GM23338 (cell line): ENCODE measurements around the gene STX8. TPM values are rescaled to one million over a fixed set of nuclear protein-coding genes. Genes with fewer than 3 reads are reported as not detected.

Experiments used
- ATAC-seq: fragments of 200-7000 bp; cut with Tn5 transposase; 3 replicates; pipeline ENCODE4 v1.9.1; 2020
- DNase-seq: peaks from one replicate; pipeline ENCODE4 v3.0.0-alpha.2; 2015; ENCODE audit warnings: low spot score
- H2AFZ ChIP-seq: fragments of 200-600 bp; sonication (generic); 2 replicates; pipeline ENCODE4 v1.8.0; 2016; ENCODE audit warnings: antibody characterized with exemption, mild to moderate bottlenecking, moderate library complexity
- H3F3A ChIP-seq: fragments of 200-600 bp; sonication (generic); replicated peaks from 2 replicates; pipeline ENCODE4 v1.8.0; 2017; ENCODE audit warnings: antibody characterized with exemption, mixed run types, low read depth
- H3K27ac ChIP-seq: fragments of 200-600 bp; sonication (generic); 2 replicates; pipeline ENCODE4 v1.6.1; 2016; ENCODE audit warnings: low read depth
- H3K27me3 ChIP-seq: fragments of 200-600 bp; sonication (generic); 2 replicates; pipeline ENCODE4 v1.8.0; 2016; ENCODE audit warnings: mild to moderate bottlenecking, mixed run types, moderate library complexity; ENCODE audit not compliant: insufficient read depth
- H3K36me3 ChIP-seq: fragments of 200-600 bp; sonication (generic); 2 replicates; pipeline ENCODE4 v1.8.0; 2016; ENCODE audit warnings: mild to moderate bottlenecking; ENCODE audit not compliant: insufficient read depth
- H3K4me1 ChIP-seq: fragments of 200-600 bp; sonication (generic); 2 replicates; pipeline ENCODE4 v1.8.0; 2016; ENCODE audit warnings: mild to moderate bottlenecking, moderate library complexity; ENCODE audit not compliant: insufficient read depth
- H3K4me2 ChIP-seq: fragments of 200-600 bp; sonication (generic); 2 replicates; pipeline ENCODE4 v1.7.1; 2017; ENCODE audit warnings: mixed run types
- H3K4me3 ChIP-seq: fragments of 200-600 bp; sonication (generic); 2 replicates; pipeline ENCODE4 v1.6.1; 2016; ENCODE audit warnings: mixed run types
- H3K79me2 ChIP-seq: fragments of 200-600 bp; sonication (generic); replicated peaks from 2 replicates; pipeline ENCODE4 v1.8.0; 2017; ENCODE audit warnings: mild to moderate bottlenecking; ENCODE audit not compliant: insufficient read depth
- H3K9me2 ChIP-seq: fragments of 200-600 bp; sonication (generic); 2 replicates; pipeline ENCODE4 v1.8.0; 2017; ENCODE audit not compliant: insufficient read depth
- H4K20me1 ChIP-seq: fragments of 200-600 bp; sonication (generic); replicated peaks from 2 replicates; pipeline ENCODE4 v1.8.0; 2017; ENCODE audit warnings: mild to moderate bottlenecking; ENCODE audit not compliant: insufficient read depth
- H3K27ac Mint-ChIP-seq: 2 replicates; pipeline ENCODE4 v1.8.0; 2020; ENCODE audit warnings: inconsistent platforms, mild to moderate bottlenecking, moderate library complexity, mixed read lengths
- H3K27me3 Mint-ChIP-seq: 3 replicates; pipeline ENCODE4 v1.8.0; 2022; ENCODE audit warnings: low read depth, mild to moderate bottlenecking, moderate library complexity, mixed read lengths, inconsistent platforms; ENCODE audit not compliant: insufficient read depth, poor library complexity
- H3K36me3 Mint-ChIP-seq: 3 replicates; pipeline ENCODE4 v1.8.0; 2021; ENCODE audit warnings: low read depth, mild to moderate bottlenecking, inconsistent platforms, moderate library complexity, mixed read lengths
- H3K4me1 Mint-ChIP-seq: 3 replicates; pipeline ENCODE4 v1.8.0; 2020; ENCODE audit warnings: mild to moderate bottlenecking, inconsistent platforms, mixed read lengths
- H3K4me3 Mint-ChIP-seq: 3 replicates; pipeline ENCODE4 v1.8.0; 2021; ENCODE audit warnings: moderate library complexity, mild to moderate bottlenecking, inconsistent platforms, mixed read lengths
- H3K9me3 Mint-ChIP-seq: 3 replicates; pipeline ENCODE4 v1.8.0; 2020; ENCODE audit warnings: moderate library complexity, mild to moderate bottlenecking, inconsistent platforms, mixed read lengths
- CREB1 ChIP-seq: fragments of 250-450 bp; sonication (Bioruptor Pico); IDR thresholded peaks from 2 replicates; pipeline ENCODE4 v1.5.0; 2020; ENCODE audit warnings: low read depth, mild to moderate bottlenecking, moderate library complexity
- EZH2 ChIP-seq: fragments of 200-600 bp; sonication (generic); IDR thresholded peaks from one replicate; pipeline ENCODE4 v1.8.0; 2017; ENCODE audit warnings: antibody characterized with exemption, mild to moderate bottlenecking, low read depth; ENCODE audit not compliant: unreplicated experiment
- POLR2AphosphoS5 ChIP-seq: IDR thresholded peaks from 2 replicates; pipeline ENCODE4 v1.6.1; 2016; ENCODE audit warnings: antibody characterized with exemption, low read depth
- ZNF114 ChIP-seq: fragments of 250-450 bp; sonication (Bioruptor Pico); IDR thresholded peaks from 2 replicates; pipeline ENCODE4 v1.5.0; 2020; ENCODE audit warnings: mild to moderate bottlenecking, moderate library complexity
- ZNF331 ChIP-seq: fragments of 250-450 bp; sonication (Bioruptor Pico); IDR thresholded peaks from 2 replicates; pipeline ENCODE4 v1.5.0; 2020; ENCODE audit warnings: low read depth, mild to moderate bottlenecking, moderate library complexity
- polyA plus RNA-seq: library from polyadenylated mRNA; unstranded; fragments of >200 nt; fragmentation: Nextera tagmentation; extraction: Ambion mirVana; gene quantifications from 2 replicates; pipeline ENCODE4 v1.2.1, GENCODE V29; 2016
- total RNA-seq: library from RNA; depleted of rRNA; stranded (reverse); fragments of >200 nt; shearing (Covaris generic); gene quantifications from 2 replicates; pipeline ENCODE4 v1.2.3, GENCODE V29; 2014
- TF ChIP-seq, protein P1 (sequence below): fragments of 250-450 bp; sonication (Bioruptor Pico); IDR thresholded peaks from 2 replicates; pipeline ENCODE4 v1.5.0; 2020; ENCODE audit warnings: mild to moderate bottlenecking, moderate library complexity
- TF ChIP-seq, protein P2 (sequence below): IDR thresholded peaks from 2 replicates; pipeline ENCODE4 v1.6.1; 2016; ENCODE audit warnings: antibody characterized with exemption
- TF ChIP-seq, protein P3 (sequence below), 2 experiments: fragments of 200-600 bp in 1 of 2; sonication (generic) in 1 of 2; conservative IDR thresholded peaks; 2 replicates each; pipeline versions ENCODE4 v1.5.1 to v1.6.1; 2016 to 2017; ENCODE audit warnings: antibody characterized with exemption in 2 of 2, low read depth in 2 of 2, mild to moderate bottlenecking in 2 of 2, moderate library complexity in 1 of 2
- TF ChIP-seq, protein P4 (sequence below): IDR thresholded peaks from one replicate; pipeline ENCODE4 v1.6.1; 2018; ENCODE audit warnings: antibody characterized with exemption; ENCODE audit not compliant: unreplicated experiment

The STX8 gene
- total and polyA plus RNA-seq, 2 experiments from 2014 or later: 59.4 to 82.3 TPM

DNA sequence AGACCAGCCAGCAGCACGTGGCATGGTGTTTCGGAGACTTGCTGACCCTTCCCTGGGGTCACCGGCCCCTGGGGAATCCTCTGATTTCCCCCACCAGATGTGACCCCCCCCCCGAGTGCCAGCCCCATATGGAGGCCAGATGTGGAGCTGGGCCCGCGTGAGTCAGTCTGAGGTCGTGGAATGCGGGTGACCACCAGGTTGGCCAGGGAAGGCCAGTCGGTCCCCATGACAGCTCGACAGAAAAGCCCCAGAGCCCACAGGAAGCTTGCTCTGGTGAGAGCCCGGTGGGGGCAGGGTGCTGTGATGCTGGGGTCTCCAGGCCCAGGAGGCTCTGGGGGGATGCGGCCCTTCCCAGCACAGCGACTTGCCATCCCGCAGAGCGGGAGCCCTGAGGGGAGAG lies 345.3 kb downstream of the STX8 start (continued):
- TF ChIP-seq, protein P1, sequence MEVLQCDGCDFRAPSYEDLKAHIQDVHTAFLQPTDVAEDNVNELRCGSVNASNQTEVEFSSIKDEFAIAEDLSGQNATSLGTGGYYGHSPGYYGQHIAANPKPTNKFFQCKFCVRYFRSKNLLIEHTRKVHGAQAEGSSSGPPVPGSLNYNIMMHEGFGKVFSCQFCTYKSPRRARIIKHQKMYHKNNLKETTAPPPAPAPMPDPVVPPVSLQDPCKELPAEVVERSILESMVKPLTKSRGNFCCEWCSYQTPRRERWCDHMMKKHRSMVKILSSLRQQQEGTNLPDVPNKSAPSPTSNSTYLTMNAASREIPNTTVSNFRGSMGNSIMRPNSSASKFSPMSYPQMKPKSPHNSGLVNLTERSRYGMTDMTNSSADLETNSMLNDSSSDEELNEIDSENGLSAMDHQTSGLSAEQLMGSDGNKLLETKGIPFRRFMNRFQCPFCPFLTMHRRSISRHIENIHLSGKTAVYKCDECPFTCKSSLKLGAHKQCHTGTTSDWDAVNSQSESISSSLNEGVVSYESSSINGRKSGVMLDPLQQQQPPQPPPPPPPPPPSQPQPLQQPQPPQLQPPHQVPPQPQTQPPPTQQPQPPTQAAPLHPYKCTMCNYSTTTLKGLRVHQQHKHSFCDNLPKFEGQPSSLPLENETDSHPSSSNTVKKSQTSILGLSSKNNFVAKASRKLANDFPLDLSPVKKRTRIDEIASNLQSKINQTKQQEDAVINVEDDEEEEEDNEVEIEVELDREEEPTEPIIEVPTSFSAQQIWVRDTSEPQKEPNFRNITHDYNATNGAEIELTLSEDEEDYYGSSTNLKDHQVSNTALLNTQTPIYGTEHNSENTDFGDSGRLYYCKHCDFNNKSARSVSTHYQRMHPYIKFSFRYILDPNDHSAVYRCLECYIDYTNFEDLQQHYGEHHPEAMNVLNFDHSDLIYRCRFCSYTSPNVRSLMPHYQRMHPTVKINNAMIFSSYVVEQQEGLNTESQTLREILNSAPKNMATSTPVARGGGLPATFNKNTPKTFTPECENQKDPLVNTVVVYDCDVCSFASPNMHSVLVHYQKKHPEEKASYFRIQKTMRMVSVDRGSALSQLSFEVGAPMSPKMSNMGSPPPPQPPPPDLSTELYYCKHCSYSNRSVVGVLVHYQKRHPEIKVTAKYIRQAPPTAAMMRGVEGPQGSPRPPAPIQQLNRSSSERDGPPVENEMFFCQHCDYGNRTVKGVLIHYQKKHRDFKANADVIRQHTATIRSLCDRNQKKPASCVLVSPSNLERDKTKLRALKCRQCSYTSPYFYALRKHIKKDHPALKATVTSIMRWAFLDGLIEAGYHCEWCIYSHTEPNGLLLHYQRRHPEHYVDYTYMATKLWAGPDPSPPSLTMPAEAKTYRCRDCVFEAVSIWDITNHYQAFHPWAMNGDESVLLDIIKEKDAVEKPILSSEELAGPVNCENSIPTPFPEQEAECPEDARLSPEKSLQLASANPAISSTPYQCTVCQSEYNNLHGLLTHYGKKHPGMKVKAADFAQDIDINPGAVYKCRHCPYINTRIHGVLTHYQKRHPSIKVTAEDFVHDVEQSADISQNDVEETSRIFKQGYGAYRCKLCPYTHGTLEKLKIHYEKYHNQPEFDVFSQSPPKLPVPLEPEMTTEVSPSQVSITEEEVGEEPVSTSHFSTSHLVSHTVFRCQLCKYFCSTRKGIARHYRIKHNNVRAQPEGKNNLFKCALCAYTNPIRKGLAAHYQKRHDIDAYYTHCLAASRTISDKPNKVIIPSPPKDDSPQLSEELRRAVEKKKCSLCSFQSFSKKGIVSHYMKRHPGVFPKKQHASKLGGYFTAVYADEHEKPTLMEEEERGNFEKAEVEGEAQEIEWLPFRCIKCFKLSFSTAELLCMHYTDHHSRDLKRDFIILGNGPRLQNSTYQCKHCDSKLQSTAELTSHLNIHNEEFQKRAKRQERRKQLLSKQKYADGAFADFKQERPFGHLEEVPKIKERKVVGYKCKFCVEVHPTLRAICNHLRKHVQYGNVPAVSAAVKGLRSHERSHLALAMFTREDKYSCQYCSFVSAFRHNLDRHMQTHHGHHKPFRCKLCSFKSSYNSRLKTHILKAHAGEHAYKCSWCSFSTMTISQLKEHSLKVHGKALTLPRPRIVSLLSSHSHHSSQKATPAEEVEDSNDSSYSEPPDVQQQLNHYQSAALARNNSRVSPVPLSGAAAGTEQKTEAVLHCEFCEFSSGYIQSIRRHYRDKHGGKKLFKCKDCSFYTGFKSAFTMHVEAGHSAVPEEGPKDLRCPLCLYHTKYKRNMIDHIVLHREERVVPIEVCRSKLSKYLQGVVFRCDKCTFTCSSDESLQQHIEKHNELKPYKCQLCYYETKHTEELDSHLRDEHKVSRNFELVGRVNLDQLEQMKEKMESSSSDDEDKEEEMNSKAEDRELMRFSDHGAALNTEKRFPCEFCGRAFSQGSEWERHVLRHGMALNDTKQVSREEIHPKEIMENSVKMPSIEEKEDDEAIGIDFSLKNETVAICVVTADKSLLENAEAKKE: no peak
- TF ChIP-seq ZNF331 (CRISPR knock-in tag) (no peak), POLR2AphosphoS5 (no peak)
- TF ChIP-seq, protein P2, sequence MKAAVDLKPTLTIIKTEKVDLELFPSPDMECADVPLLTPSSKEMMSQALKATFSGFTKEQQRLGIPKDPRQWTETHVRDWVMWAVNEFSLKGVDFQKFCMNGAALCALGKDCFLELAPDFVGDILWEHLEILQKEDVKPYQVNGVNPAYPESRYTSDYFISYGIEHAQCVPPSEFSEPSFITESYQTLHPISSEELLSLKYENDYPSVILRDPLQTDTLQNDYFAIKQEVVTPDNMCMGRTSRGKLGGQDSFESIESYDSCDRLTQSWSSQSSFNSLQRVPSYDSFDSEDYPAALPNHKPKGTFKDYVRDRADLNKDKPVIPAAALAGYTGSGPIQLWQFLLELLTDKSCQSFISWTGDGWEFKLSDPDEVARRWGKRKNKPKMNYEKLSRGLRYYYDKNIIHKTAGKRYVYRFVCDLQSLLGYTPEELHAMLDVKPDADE: no peak

DNA sequence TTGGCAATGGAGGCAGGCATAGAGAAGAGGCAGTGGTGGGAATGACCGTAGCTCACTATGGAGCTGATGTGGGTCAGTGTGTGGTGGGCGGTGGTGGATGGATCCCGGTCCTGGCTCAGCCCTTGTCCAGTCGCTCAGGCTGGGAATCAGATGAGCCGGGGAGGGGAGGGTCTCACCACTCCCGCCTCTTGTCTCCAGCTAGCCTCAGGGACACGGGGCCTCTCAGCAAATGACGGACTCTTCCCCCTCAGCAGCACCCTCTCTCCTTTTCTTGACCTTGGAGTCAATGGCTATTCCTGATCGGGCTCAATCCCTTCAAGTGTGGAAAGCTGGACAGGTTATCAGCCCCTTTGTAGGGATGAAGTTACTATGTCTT lies 345.8 kb downstream of the STX8 start:
- Mint-ChIP-seq H3K4me3 (no peak overlapping the region; the same call in 2 of the 3 replicates), H3K27ac (no peak overlapping the region), H3K36me3 (no peaks in the 10 kb centered on the region), H3K9me3 (no peaks in the 10 kb centered on the region), H3K27me3 (peaks cover 8% of the 10 kb centered on the region), H3K4me1 (no peaks in the 10 kb centered on the region; the same call in 1 of the 3 replicates)
- Histone ChIP-seq H3K27ac (no peak overlapping the region), H4K20me1 (no peaks in the 10 kb centered on the region), H3K79me2 (no peaks in the 10 kb centered on the region), H3F3A (no peaks in the 10 kb centered on the region), H3K4me1 (no peaks in the 10 kb centered on the region; the same call in 1 of the 2 replicates), H3K4me3 (no peak overlapping the region), H3K36me3 (no peaks in the 10 kb centered on the region), H3K27me3 (no peaks in the 10 kb centered on the region), H2AFZ (no peak overlapping the region), H3K4me2 (no peak overlapping the region), H3K9me2 (no peaks in the 10 kb centered on the region)
- ATAC-seq: no peak
- no peak for DNase-seq
- no peak for TF ChIP-seq ZNF114 (CRISPR knock-in tag)
- no peak for TF ChIP-seq CREB1 (CRISPR knock-in tag)
- TF ChIP-seq, protein P3, sequence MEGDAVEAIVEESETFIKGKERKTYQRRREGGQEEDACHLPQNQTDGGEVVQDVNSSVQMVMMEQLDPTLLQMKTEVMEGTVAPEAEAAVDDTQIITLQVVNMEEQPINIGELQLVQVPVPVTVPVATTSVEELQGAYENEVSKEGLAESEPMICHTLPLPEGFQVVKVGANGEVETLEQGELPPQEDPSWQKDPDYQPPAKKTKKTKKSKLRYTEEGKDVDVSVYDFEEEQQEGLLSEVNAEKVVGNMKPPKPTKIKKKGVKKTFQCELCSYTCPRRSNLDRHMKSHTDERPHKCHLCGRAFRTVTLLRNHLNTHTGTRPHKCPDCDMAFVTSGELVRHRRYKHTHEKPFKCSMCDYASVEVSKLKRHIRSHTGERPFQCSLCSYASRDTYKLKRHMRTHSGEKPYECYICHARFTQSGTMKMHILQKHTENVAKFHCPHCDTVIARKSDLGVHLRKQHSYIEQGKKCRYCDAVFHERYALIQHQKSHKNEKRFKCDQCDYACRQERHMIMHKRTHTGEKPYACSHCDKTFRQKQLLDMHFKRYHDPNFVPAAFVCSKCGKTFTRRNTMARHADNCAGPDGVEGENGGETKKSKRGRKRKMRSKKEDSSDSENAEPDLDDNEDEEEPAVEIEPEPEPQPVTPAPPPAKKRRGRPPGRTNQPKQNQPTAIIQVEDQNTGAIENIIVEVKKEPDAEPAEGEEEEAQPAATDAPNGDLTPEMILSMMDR (conservative IDR thresholded peaks at IDR 0.05; ENCODE audit: low read depth in 2 of 2): no peak
- TF ChIP-seq EZH2: no peak
- TF ChIP-seq, protein P4, sequence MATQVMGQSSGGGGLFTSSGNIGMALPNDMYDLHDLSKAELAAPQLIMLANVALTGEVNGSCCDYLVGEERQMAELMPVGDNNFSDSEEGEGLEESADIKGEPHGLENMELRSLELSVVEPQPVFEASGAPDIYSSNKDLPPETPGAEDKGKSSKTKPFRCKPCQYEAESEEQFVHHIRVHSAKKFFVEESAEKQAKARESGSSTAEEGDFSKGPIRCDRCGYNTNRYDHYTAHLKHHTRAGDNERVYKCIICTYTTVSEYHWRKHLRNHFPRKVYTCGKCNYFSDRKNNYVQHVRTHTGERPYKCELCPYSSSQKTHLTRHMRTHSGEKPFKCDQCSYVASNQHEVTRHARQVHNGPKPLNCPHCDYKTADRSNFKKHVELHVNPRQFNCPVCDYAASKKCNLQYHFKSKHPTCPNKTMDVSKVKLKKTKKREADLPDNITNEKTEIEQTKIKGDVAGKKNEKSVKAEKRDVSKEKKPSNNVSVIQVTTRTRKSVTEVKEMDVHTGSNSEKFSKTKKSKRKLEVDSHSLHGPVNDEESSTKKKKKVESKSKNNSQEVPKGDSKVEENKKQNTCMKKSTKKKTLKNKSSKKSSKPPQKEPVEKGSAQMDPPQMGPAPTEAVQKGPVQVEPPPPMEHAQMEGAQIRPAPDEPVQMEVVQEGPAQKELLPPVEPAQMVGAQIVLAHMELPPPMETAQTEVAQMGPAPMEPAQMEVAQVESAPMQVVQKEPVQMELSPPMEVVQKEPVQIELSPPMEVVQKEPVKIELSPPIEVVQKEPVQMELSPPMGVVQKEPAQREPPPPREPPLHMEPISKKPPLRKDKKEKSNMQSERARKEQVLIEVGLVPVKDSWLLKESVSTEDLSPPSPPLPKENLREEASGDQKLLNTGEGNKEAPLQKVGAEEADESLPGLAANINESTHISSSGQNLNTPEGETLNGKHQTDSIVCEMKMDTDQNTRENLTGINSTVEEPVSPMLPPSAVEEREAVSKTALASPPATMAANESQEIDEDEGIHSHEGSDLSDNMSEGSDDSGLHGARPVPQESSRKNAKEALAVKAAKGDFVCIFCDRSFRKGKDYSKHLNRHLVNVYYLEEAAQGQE: no peak
